ENCODE data around the gene C14orf119. TPM values are rescaled to one million over a fixed set of nuclear protein-coding genes. Genes with fewer than 3 reads are reported as not detected.

The C14orf119 gene
- total and polyA plus RNA-seq, 9 of the 15 experiments (the other 6 are each of a cell fraction or from before 2014, with no cell fraction given), result 36.7 to 251 (median 51.8) TPM

- TF ChIP-seq HINFP (tag; conservative IDR thresholded peaks at IDR 0.05; ENCODE audit: low read depth) (no peak), MLLT1 (IDR thresholded peaks at IDR 0.05) (no peak), HEY1 (CRISPR knock-in tag; IDR thresholded peaks at IDR 0.05; ENCODE audit: borderline replicate concordance) (no peak), WHSC1 (IDR thresholded peaks at IDR 0.05; ENCODE audit: low read length) (no peak)
Measured at GRCh38 chr14:23125011-23125410, 29.7 kb downstream of the C14orf119 start (continued).

- no peaks in the 10 kb centered on the region for H3K79me2 ChIP-seq (ENCODE audit: control insufficient read depth, insufficient read depth, low read length)
- DNase-seq (ENCODE audit: extremely low read depth in 1 of 4, low spot score in 3 of 4) (peak in 2 of 4 experiments; percentile 35 to 47), FAIRE-seq (no peak), ATAC-seq (peak; percentile 55)
- in situ Hi-C loops (cut with MboI) (no loop called here), intact Hi-C loops (cut with micrococcal nuclease) (no loop called here)
- H3K4me3 ChIP-seq, result no peak overlapping the region
- H3K4me2 ChIP-seq (ENCODE audit: insufficient read depth, low read length), result no peak overlapping the region
- H2AFZ ChIP-seq (ENCODE audit: low read depth, low read length), result no peak overlapping the region
- TF ChIP-seq CTCF (IDR thresholded peaks at IDR 0.05 in 2 of 3, conservative IDR thresholded peaks at IDR 0.05 in 1 of 3; ENCODE audit: insufficient read depth in 2 of 3, low read depth in 1 of 3, low read length in 3 of 3), result 0 out of 6 replicates have a peak, but pooled peaks of 1 of the 3 experiments have one; percentile 9
- TF ChIP-seq MEIS2 (IDR thresholded peaks at IDR 0.05; ENCODE audit: partially characterized antibody), result no peak
- CTCF ChIA-PET (ENCODE audit: low intra/inter-chr PET ratio), result interaction anchor here (7.4 kb wide), 1 partner anchor 60 kb away, joined by 310 read pairs; the partner anchor contains the start of gene SLC7A8
- H3K27me3 ChIP-seq (ENCODE audit: control insufficient read depth in 2 of 2, insufficient read depth in 2 of 2, low read length in 2 of 2), result no peaks in the 10 kb centered on the region
- no peak overlapping the region for H3K27ac ChIP-seq (ENCODE audit: extremely low read depth, low read depth, low read length)
- POLR2A ChIA-PET, result interaction anchor here (1.1 kb wide), 1 partner anchor 51 kb away, joined by 3 read pairs; no protein-coding TSS in a partner anchor
- no peaks in the 10 kb centered on the region for H4K20me1 ChIP-seq (replicated peaks; ENCODE audit: control insufficient read depth, insufficient read depth, low read length)
- no peak overlapping the region for H3K9ac ChIP-seq (ENCODE audit: insufficient read depth in 1 of 2, low read depth in 2 of 2, low read length in 2 of 2)
- H3K9me3 ChIP-seq (replicated peaks; ENCODE audit: control insufficient read depth, insufficient read depth, low read depth, low read length), result no peaks in the 10 kb centered on the region
- no peaks in the 10 kb centered on the region; the same call in 2 of the 3 replicates for H3K36me3 ChIP-seq (ENCODE audit: control insufficient read depth, insufficient read depth, low read length)
- no peaks in the 10 kb centered on the region for H3K9me1 ChIP-seq (ENCODE audit: control insufficient read depth, insufficient read depth, low read length)
- peaks cover 57 to 58% of the 10 kb centered on the region in 2 experiments for H3K4me1 ChIP-seq (replicated peaks in 1 of 2; ENCODE audit: control insufficient read depth in 2 of 2, insufficient read depth in 2 of 2, low read length in 2 of 2)
- no TSS peak for BruUV-seq (replicated peaks)
- 39% methylated on average over 9 of the region's 9 CpGs for WGBS (ENCODE audit: insufficient coverage, low coverage, missing lambda C conversion rate)
Measured at GRCh38 chr14:23125933-23126524, 30.7 kb downstream of the C14orf119 start.

Measured in K562 (cell line).